Measurements from ENCODE around the gene DEDD2.

The DEDD2 gene

GRCh38 chr19:42169486-42170413 is 47.7 kb downstream of the DEDD2 start:
- no peak for DNase-seq

GRCh38 chr19:42168206-42168605 is 49.3 kb downstream of the DEDD2 start:
- no peak for DNase-seq

- no peak for DNase-seq
Measured at GRCh38 chr19:42166316-42166715, 51.2 kb downstream of the DEDD2 start.

GRCh38 chr19:42165146-42165545 is 52.3 kb downstream of the DEDD2 start:
- no peak for DNase-seq

GRCh38 chr19:42161616-42162263 is 55.7 kb downstream of the DEDD2 start:
- no peak for DNase-seq

GRCh38 chr19:42159942-42160341 is 57.5 kb downstream of the DEDD2 start:
- DNase-seq, result no peak

- DNase-seq, result no peak
Measured at GRCh38 chr19:42158926-42159325, 58.6 kb downstream of the DEDD2 start.

GRCh38 chr19:42156571-42156970 is 60.9 kb downstream of the DEDD2 start:
- no peak for DNase-seq

GRCh38 chr19:42155796-42156195 is 61.7 kb downstream of the DEDD2 start:
- no peak for DNase-seq

- no peak for DNase-seq
Measured at GRCh38 chr19:42154471-42155323, 62.8 kb downstream of the DEDD2 start.

- DNase-seq, result no peak
Measured at GRCh38 chr19:42153672-42154433, 63.6 kb downstream of the DEDD2 start.

- no peak for DNase-seq
Measured at GRCh38 chr19:42152910-42153671, 64.4 kb downstream of the DEDD2 start.

GRCh38 chr19:42151782-42152684 is 65.4 kb downstream of the DEDD2 start:
- no peak for DNase-seq

- DNase-seq, result no peak
Measured at GRCh38 chr19:42150911-42151361, 66.5 kb downstream of the DEDD2 start.

- DNase-seq, result no peak
Measured at GRCh38 chr19:42150364-42150763, 67.1 kb downstream of the DEDD2 start.

- DNase-seq, result no peak
Measured at GRCh38 chr19:42149447-42150202, 67.9 kb downstream of the DEDD2 start.

Data from Kasumi-1 (cell line).